Mesenchymal stem cell (in vitro differentiated cells and primary cell): ENCODE measurements around the gene SCUBE3.
A peak's percentile ranks its signal among the peaks of the same experiment; 100 is the strongest.

ENCODE experiments used
- DNase-seq: peaks from one replicate; pipeline ENCODE4 v3.0.0-alpha.2; 2013
- H2AFZ ChIP-seq: one replicate; pipeline ENCODE4 v1.6.1; 2013; ENCODE audit warnings: low read depth, mild to moderate bottlenecking, control low read depth, inconsistent platforms, low read length, moderate library complexity
- H2AK5ac ChIP-seq: 2 replicates; pipeline ENCODE4 v1.6.1; 2013; ENCODE audit warnings: low read length, moderate library complexity, mild to moderate bottlenecking, inconsistent platforms; ENCODE audit not compliant: severe bottlenecking
- H2BK120ac ChIP-seq: one replicate; pipeline ENCODE4 v1.6.1; 2013; ENCODE audit warnings: low read depth, mild to moderate bottlenecking, inconsistent platforms, low read length, moderate library complexity
- H2BK12ac ChIP-seq, 2 experiments: one replicate each; pipeline ENCODE4 v1.6.1; 2013; ENCODE audit warnings: inconsistent platforms in 2 of 2, low read length in 2 of 2, mild to moderate bottlenecking in 2 of 2, moderate library complexity in 2 of 2, control low read depth in 1 of 2
- H2BK15ac ChIP-seq: one replicate; pipeline ENCODE4 v1.6.1; 2013; ENCODE audit warnings: mild to moderate bottlenecking, low read depth, inconsistent platforms; ENCODE audit not compliant: poor library complexity, severe bottlenecking
- H2BK5ac ChIP-seq: 2 replicates; pipeline ENCODE4 v1.6.1; 2013; ENCODE audit warnings: low read depth, mild to moderate bottlenecking, low read length, control low read depth, inconsistent platforms; ENCODE audit not compliant: poor library complexity, severe bottlenecking
- H3K14ac ChIP-seq, 2 experiments: one replicate each; pipeline ENCODE4 v1.6.1; 2013; ENCODE audit warnings: inconsistent platforms in 2 of 2, low read length in 2 of 2, control low read depth in 1 of 2, mild to moderate bottlenecking in 1 of 2, moderate library complexity in 1 of 2
- H3K18ac ChIP-seq, 2 experiments: one replicate each; pipeline ENCODE4 v1.6.1; 2013; ENCODE audit warnings: inconsistent platforms in 2 of 2, low read length in 2 of 2, control low read depth in 1 of 2, low read depth in 1 of 2, mild to moderate bottlenecking in 1 of 2
- H3K23ac ChIP-seq, 2 experiments: one replicate each; pipeline ENCODE4 v1.6.1; 2013; ENCODE audit warnings: inconsistent platforms in 2 of 2, low read length in 2 of 2, mild to moderate bottlenecking in 2 of 2, moderate library complexity in 2 of 2, control low read depth in 1 of 2
- H3K27ac ChIP-seq: 2 replicates; pipeline ENCODE4 v1.5.1; 2013; ENCODE audit warnings: mild to moderate bottlenecking, moderate library complexity, low read length, control low read depth, inconsistent platforms; ENCODE audit not compliant: poor library complexity, severe bottlenecking
- H3K27me3 ChIP-seq, 2 experiments: 2 replicates each; pipeline versions ENCODE4 v1.6.1 to v1.7.0; 2013; ENCODE audit warnings: low read length in 2 of 2, mild to moderate bottlenecking in 2 of 2, moderate library complexity in 2 of 2, control low read depth in 1 of 2, inconsistent platforms in 1 of 2; ENCODE audit not compliant: control insufficient read depth in 1 of 2, insufficient read depth in 1 of 2
- H3K36me3 ChIP-seq, 2 experiments: 2 replicates each; pipeline versions ENCODE4 v1.6.1 to v1.7.0; 2013; ENCODE audit warnings: low read length in 2 of 2, control low read depth in 1 of 2, inconsistent platforms in 1 of 2, low read depth in 1 of 2, mild to moderate bottlenecking in 1 of 2; ENCODE audit not compliant: insufficient read depth in 2 of 2, control insufficient read depth in 1 of 2
- H3K4ac ChIP-seq, 2 experiments: one replicate each; pipeline ENCODE4 v1.6.1; 2013; ENCODE audit warnings: inconsistent platforms in 2 of 2, low read length in 2 of 2, mild to moderate bottlenecking in 2 of 2, moderate library complexity in 2 of 2, control low read depth in 1 of 2, low read depth in 1 of 2
- H3K4me1 ChIP-seq: 2 replicates; pipeline ENCODE4 v1.6.1; 2013; ENCODE audit warnings: low read depth, low read length, control low read depth; ENCODE audit not compliant: control insufficient read depth, insufficient read depth
- H3K4me2 ChIP-seq: 2 replicates; pipeline ENCODE4 v1.6.1; 2013; ENCODE audit warnings: low read length, mild to moderate bottlenecking, inconsistent platforms; ENCODE audit not compliant: poor library complexity, severe bottlenecking
- H3K4me3 ChIP-seq, 2 experiments: 2 replicates each; pipeline versions ENCODE4 v1.5.1 to v1.7.0; 2013; ENCODE audit warnings: low read length in 2 of 2, mild to moderate bottlenecking in 2 of 2, control low read depth in 1 of 2, low read depth in 1 of 2; ENCODE audit not compliant: insufficient read depth in 1 of 2
- H3K79me1 ChIP-seq: replicated peaks from 2 replicates; pipeline ENCODE4 v1.6.1; 2013; ENCODE audit warnings: mild to moderate bottlenecking, control low read depth, low read length, inconsistent platforms; ENCODE audit not compliant: poor library complexity, severe bottlenecking
- H3K9ac ChIP-seq: 2 replicates; pipeline ENCODE4 v1.7.0; 2013; ENCODE audit warnings: mild to moderate bottlenecking, low read length, moderate library complexity
- H3K9me3 ChIP-seq: 2 replicates; pipeline ENCODE4 v1.7.0; 2013; ENCODE audit warnings: mild to moderate bottlenecking, low read length; ENCODE audit not compliant: control insufficient read depth
- H4K8ac ChIP-seq: one replicate; pipeline ENCODE4 v1.6.1; 2013; ENCODE audit warnings: inconsistent platforms, mild to moderate bottlenecking, low read length, moderate library complexity
- H4K91ac ChIP-seq: one replicate; pipeline ENCODE4 v1.6.1; 2013; ENCODE audit warnings: mild to moderate bottlenecking, low read length, inconsistent platforms
- WGBS: methylation state at CpG from one replicate; pipeline ENCODE4 v1.1.7; 2013; ENCODE audit warnings: mixed read lengths; 5-methylcytosine and 5-hydroxymethylcytosine counted together

Gene SCUBE3

GRCh38 chr6:35248965-35249364, 35.2 kb downstream of the SCUBE3 start:
- H3K4me1 ChIP-seq = peaks cover 3% of the 10 kb centered on the region
- H3K4ac ChIP-seq = no peak overlapping the region
- H3K79me1 ChIP-seq = peaks cover 48% of the 10 kb centered on the region
- H3K4me2 ChIP-seq = no peak overlapping the region
- no peak overlapping the region for H2BK12ac ChIP-seq
- no peak overlapping the region for H3K9ac ChIP-seq
- H4K8ac ChIP-seq = no peak overlapping the region
- H2AFZ ChIP-seq = no peak overlapping the region
- H2AK5ac ChIP-seq = no peak overlapping the region
- H2BK15ac ChIP-seq = no peak overlapping the region
- DNase-seq = no peak
- H2BK5ac ChIP-seq = no peak overlapping the region
- WGBS = 98% methylated on average over 3 of the region's 3 CpGs
- no peak overlapping the region for H4K91ac ChIP-seq
- no peaks in the 10 kb centered on the region for H3K27me3 ChIP-seq
- no peak overlapping the region for H3K14ac ChIP-seq
- no peaks in the 10 kb centered on the region for H3K9me3 ChIP-seq
- H3K27ac ChIP-seq = no peak overlapping the region
- no peak overlapping the region for H2BK120ac ChIP-seq
- peaks cover 19 to 30% of the 10 kb centered on the region in 2 experiments for H3K36me3 ChIP-seq
- no peak overlapping the region for H3K4me3 ChIP-seq
- H3K18ac ChIP-seq = no peak overlapping the region
- no peak overlapping the region for H3K23ac ChIP-seq

GRCh38 chr6:35251949-35252348, 38.2 kb downstream of the SCUBE3 start:
- Histone ChIP-seq H2BK12ac (no peak overlapping the region), H2BK120ac (no peak overlapping the region), H2BK5ac (no peak overlapping the region), H2AFZ (no peak overlapping the region), H2AK5ac (no peak overlapping the region), H4K91ac (no peak overlapping the region), H3K18ac (no peak overlapping the region), H3K27ac (no peak overlapping the region), H3K27me3 (no peaks in the 10 kb centered on the region), H3K79me1 (peaks cover 29% of the 10 kb centered on the region), H3K4me3 (no peak overlapping the region), H3K36me3 (peaks cover 5 to 10% of the 10 kb centered on the region in 2 experiments), H3K23ac (no peak overlapping the region), H3K9ac (no peak overlapping the region), H3K4me2 (no peak overlapping the region), H3K14ac (no peak overlapping the region), H3K9me3 (no peaks in the 10 kb centered on the region), H3K4ac (no peak overlapping the region), H2BK15ac (no peak overlapping the region), H3K4me1 (peaks cover 3% of the 10 kb centered on the region), H4K8ac (no peak overlapping the region)
- DNase-seq = no peak
- 100% methylated on average over 3 of the region's 3 CpGs for WGBS

- H2BK5ac ChIP-seq = no peak overlapping the region
- H3K9ac ChIP-seq = no peak overlapping the region
- no peak overlapping the region for H2AK5ac ChIP-seq
- no peak overlapping the region for H3K4me2 ChIP-seq
- H2BK12ac ChIP-seq = no peak overlapping the region
- H3K27me3 ChIP-seq = no peaks in the 10 kb centered on the region
- no peak overlapping the region for H4K91ac ChIP-seq
- DNase-seq = no peak
- H3K23ac ChIP-seq = no peak overlapping the region
- H3K18ac ChIP-seq = no peak overlapping the region
- H3K4me1 ChIP-seq = peaks cover 3% of the 10 kb centered on the region
- no peak overlapping the region for H3K14ac ChIP-seq
- no peak overlapping the region for H4K8ac ChIP-seq
- H3K9me3 ChIP-seq = no peaks in the 10 kb centered on the region
- WGBS = 100% methylated on average over 1 of the region's 1 CpG
- peaks cover 6 to 10% of the 10 kb centered on the region in 2 experiments for H3K36me3 ChIP-seq
- H3K79me1 ChIP-seq = peaks cover 31% of the 10 kb centered on the region
- no peak overlapping the region for H2BK15ac ChIP-seq
- no peak overlapping the region for H3K27ac ChIP-seq
- H3K4ac ChIP-seq = no peak overlapping the region
- H2BK120ac ChIP-seq = no peak overlapping the region
- no peak overlapping the region for H3K4me3 ChIP-seq
- H2AFZ ChIP-seq = no peak overlapping the region
Measured at GRCh38 chr6:35253249-35253648, 39.5 kb downstream of the SCUBE3 start.

- H3K4me2 ChIP-seq = peak overlapping the region; percentile 83
- H3K4me3 ChIP-seq = peak overlapping the region in 1 of 2 experiments; percentile 99
- H3K14ac ChIP-seq = no peak overlapping the region
- H2BK5ac ChIP-seq = no peak overlapping the region
- H2AFZ ChIP-seq = no peak overlapping the region
- peaks cover 0 to 3% of the 10 kb centered on the region in 2 experiments for H3K36me3 ChIP-seq
- no peak overlapping the region for H3K4ac ChIP-seq
- no peak overlapping the region for H3K23ac ChIP-seq
- H2BK12ac ChIP-seq = no peak overlapping the region
- H2AK5ac ChIP-seq = no peak overlapping the region
- H3K4me1 ChIP-seq = peaks cover 5% of the 10 kb centered on the region
- peaks cover 16% of the 10 kb centered on the region for H3K79me1 ChIP-seq
- no peak overlapping the region for H2BK15ac ChIP-seq
- H4K8ac ChIP-seq = no peak overlapping the region
- H3K9me3 ChIP-seq = no peaks in the 10 kb centered on the region
- no peak overlapping the region for H4K91ac ChIP-seq
- no peak overlapping the region for H2BK120ac ChIP-seq
- H3K27ac ChIP-seq = no peak overlapping the region
- peak overlapping the region; percentile 98 for H3K9ac ChIP-seq
- no CpG with 5 or more reads among the region's 7 CpGs for WGBS
- no peak for DNase-seq
- no peaks in the 10 kb centered on the region for H3K27me3 ChIP-seq
- H3K18ac ChIP-seq = no peak overlapping the region
Measured at GRCh38 chr6:35258336-35258735, 44.6 kb downstream of the SCUBE3 start.
